ENCODE measurements around the gene XPA.
A peak's percentile ranks its signal among the peaks of the same experiment; 100 is the strongest.
"Not testable (repeated sequence)": the region's sequence is repeated elsewhere in the genome, so short reads cannot be mapped to it uniquely, and the experiment has no call there.

Gene XPA

GRCh38 chr9:97696803-97697601, at the start of gene XPA:
Gene XPA, minus strand, starts transcription at chr9:97697340. Its CDS starts 48 bp downstream, at chr9:97697292.
- DNase-seq = peak; percentile 49 to 80

- DNase-seq = no peak
Measured at GRCh38 chr9:97744710-97745708, 47.9 kb upstream of the XPA start.

GRCh38 chr9:97744025-97744424, 46.9 kb upstream of the XPA start:
- not testable (repeated sequence) for DNase-seq

GRCh38 chr9:97742545-97742944, 45.4 kb upstream of the XPA start:
- DNase-seq = no peak

- no peak for DNase-seq
Measured at GRCh38 chr9:97741947-97742346, 44.8 kb upstream of the XPA start.

GRCh38 chr9:97740848-97741821, 44.0 kb upstream of the XPA start:
- DNase-seq = no peak

- DNase-seq = no peak
Measured at GRCh38 chr9:97737429-97737828, 40.3 kb upstream of the XPA start.

- peak; percentile 11 to 50 for DNase-seq
Measured at GRCh38 chr9:97735070-97735600, 38.0 kb upstream of the XPA start.

GRCh38 chr9:97726716-97727115, 29.6 kb upstream of the XPA start:
- DNase-seq = no peak

- no peak for DNase-seq
Measured at GRCh38 chr9:97723819-97724218, 26.7 kb upstream of the XPA start.

GRCh38 chr9:97722331-97722730, 25.2 kb upstream of the XPA start:
- DNase-seq = no peak

GRCh38 chr9:97721396-97721795, 24.3 kb upstream of the XPA start:
- no peak for DNase-seq

GRCh38 chr9:97717866-97718265, 20.7 kb upstream of the XPA start:
- no peak for DNase-seq

- DNase-seq = no peak
Measured at GRCh38 chr9:97714435-97714834, 17.3 kb upstream of the XPA start.

- DNase-seq = no peak
Measured at GRCh38 chr9:97711223-97711626, 14.1 kb upstream of the XPA start.

GRCh38 chr9:97710356-97711222, 13.4 kb upstream of the XPA start:
- peak in 1 of 2 experiments; percentile 44 for DNase-seq

GRCh38 chr9:97706246-97706645, 9.1 kb upstream of the XPA start:
- DNase-seq = no peak

- DNase-seq = no peak
Measured at GRCh38 chr9:97705354-97705950, 8.3 kb upstream of the XPA start.

- no peak for DNase-seq
Measured at GRCh38 chr9:97704851-97705250, 7.7 kb upstream of the XPA start.

GRCh38 chr9:97704345-97704677, 7.2 kb upstream of the XPA start:
- DNase-seq = no peak
